GDM1 (cell line): ENCODE results near the gene IMP4.

Experiments
- DNase-seq: peaks from one replicate; lab custom pipeline; 2025; lab: John Stamatoyannopoulos, UW

Gene IMP4

GRCh38 chr2:130377491-130377890, 34.8 kb downstream of the IMP4 start:
- no peak for DNase-seq

- no peak for DNase-seq
These were observed 35.7 kb downstream of the IMP4 start for GRCh38 chr2:130378206-130378897.

- no peak for DNase-seq
These were observed 36.2 kb downstream of the IMP4 start for GRCh38 chr2:130378898-130379214.

- no peak for DNase-seq
These were observed 37.6 kb downstream of the IMP4 start for GRCh38 chr2:130380096-130380934.

GRCh38 chr2:130381145-130381544, 38.4 kb downstream of the IMP4 start:
- no peak for DNase-seq

DNA sequence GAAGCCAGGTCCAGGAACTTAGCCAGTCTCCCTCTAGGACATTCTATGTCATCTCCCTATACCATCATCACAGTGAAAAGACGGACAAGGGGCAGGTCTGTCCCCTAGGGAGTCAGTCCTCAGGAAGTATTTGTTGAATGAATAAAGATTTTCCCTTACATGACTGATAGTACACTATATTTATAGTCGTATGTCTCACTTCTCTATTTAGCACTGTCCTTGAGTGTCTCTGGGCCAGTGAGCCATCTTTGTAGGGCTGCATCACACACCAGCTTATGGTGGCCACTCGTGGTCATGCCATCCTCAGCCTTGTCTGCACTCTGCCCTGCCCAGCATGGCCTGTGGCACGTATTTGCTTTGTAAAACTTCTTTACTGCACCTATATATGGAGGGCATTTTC, 38.9 kb downstream of the IMP4 start:
- DNase-seq: no peak

DNA sequence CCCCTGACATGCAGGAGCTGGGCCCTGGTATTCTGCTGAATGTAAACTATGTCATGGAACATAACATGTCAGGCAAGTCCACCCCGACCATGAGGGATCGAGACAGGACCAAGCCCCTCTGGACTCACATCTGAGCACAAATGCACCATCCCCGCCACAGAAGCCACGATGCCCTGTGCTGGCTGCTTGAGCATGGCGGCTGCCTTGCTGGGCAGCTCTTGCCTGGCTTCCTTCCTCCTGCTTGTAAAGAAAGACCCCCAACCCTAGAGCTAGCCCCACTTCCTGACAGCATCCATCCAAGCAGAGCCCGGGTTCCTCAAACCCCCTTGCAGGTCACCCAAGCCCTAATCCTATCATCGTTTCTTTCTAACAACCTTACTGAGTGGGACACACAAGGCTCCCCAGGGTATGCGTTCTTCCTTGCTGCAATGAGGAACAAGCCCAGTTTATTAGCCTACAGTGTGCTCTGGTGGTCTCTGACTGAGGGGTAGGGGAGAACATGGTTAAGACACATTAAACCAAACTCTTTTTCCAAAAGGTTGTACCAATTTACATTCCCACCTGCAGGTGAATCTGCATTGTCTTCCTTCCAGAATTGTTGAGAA, 39.7 kb downstream of the IMP4 start:
- DNase-seq: no peak

- no peak for DNase-seq
These were observed 43.0 kb downstream of the IMP4 start for GRCh38 chr2:130385709-130386108.

DNA sequence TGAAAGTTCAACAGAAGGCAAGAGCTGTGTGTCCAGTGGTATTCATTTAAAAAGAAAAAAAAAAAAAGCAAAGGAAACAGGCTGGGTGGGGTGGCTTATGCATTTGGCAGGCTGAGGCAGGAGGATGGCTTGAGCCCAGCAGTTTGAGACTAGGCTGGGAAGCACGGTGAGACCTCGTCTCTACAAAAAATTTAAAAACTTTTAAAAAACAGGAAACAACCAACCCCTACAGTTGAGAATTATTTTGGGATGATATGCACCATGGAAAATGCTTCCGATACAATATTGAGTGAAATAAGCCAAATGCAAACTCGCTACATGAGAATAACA, 44.3 kb downstream of the IMP4 start:
- DNase-seq: no peak

DNA sequence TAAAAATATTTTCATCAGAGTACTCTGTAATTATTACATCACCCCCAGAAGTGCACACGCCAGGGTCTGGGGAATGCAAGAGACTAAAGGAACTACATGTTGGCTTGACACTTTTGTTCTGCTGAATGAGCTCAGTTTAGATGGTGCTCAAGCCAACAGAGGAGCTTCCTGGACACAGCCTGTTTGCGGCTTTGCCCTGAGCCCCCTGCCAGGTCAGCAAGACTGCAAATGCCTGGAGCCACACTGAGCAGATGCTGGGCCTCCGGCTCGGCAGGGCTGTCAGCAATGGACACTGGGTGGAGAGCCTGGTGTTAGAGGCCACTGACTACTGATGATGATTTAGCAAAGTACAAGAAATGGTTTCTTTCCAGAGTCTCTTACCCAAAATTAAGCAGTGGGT, 45.1 kb downstream of the IMP4 start:
- DNase-seq: no peak

DNA sequence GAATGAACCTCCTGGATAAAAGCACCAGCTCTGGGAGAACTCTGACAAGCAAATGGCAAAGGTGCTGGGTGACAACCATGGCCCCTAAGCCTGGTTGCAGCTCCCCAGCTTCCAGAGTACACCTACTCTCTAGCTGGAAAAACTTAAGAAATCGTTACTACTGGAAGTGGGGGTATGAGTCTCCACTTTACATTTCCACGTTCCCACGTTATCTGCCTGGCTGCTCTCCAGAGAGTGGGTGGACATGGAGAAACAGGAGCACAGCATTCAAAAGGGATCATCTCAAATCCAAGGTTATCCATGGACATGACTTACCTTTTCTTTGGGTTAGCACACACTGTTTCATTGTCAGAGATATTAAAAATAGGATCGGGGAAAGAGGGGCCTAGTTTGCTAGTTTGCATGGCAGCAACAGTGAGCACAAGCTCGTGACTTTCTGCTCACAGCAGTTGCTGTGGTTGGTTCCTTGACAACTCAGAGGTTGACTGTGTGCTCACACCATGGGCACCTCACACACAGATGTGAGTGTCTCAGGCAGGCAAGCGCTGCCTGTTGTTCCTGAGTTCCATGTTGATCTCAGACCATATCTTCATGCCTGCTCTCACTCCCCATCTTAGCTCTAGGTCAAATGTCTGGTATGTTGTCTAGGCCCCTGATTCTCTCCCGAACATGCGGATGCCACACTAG, 45.7 kb downstream of the IMP4 start:
- no peak for DNase-seq

DNA sequence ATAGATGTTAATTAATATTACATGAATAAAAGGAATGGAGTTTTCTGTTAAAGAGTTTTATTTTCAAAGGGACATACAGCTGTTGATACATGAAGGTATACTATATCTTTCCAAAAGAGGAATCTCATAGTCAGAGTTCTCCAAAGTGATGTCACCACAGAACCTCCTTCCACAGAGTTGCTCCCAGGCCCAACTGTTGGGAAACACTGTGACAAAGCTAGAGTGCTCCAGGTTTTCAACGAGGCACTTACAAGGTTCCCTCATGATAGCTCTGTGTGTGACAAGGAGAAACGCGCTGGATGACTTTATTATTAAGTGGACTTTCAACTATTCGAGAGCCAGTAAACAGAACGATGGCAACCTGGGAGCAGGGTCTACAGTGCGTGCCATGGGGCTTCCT, 46.7 kb downstream of the IMP4 start:
- DNase-seq: no peak

- DNase-seq: no peak
These were observed 47.1 kb downstream of the IMP4 start for GRCh38 chr2:130389783-130390182.

GRCh38 chr2:130390460-130391057, 47.9 kb downstream of the IMP4 start:
- peak; percentile 4 for DNase-seq

- DNase-seq: peak; percentile 40
These were observed 48.6 kb downstream of the IMP4 start for GRCh38 chr2:130391058-130391871.

GRCh38 chr2:130391872-130392670, 49.4 kb downstream of the IMP4 start:
- DNase-seq: no peak

DNA sequence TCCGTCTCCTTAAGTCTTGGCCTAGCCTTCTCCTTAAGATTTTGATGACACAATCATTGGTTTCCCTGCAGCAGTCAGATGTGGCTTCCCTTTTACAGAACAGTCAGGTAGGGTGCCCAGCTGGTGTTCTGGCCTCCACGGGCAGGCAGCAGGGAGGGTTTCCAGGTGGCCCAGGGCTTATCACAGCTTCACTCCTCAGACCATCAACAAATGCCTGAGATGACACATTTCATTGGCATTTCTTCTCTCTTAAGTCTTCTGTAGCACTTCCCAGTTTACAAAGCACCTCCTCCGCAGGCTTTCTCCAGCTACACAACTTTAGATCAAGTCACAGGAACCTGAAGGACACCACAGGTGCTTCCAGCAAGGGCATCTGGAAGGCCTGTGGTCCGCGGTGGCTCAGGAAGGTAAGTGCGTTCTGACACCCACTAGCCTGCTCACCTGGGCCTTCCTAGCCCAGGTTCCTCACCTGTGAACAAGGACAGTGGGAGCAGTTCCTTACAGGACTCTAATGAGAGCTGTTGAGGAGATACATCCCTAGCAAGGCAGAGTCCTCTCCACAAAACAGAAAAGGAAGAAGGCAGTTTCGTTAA, 50.7 kb downstream of the IMP4 start:
- DNase-seq: no peak
